NB4 (cell line): ENCODE results near the gene SEMA5A.

Source experiments
- MYC ChIP-seq: IDR thresholded peaks from 2 replicates; pipeline ENCODE4 v1.6.1; 2011; ENCODE audit warnings: low read depth, low read length
- POLR2A ChIP-seq: IDR thresholded peaks from 2 replicates; pipeline ENCODE4 v1.6.1; 2011; ENCODE audit warnings: mild to moderate bottlenecking; ENCODE audit not compliant: insufficient read length; ENCODE audit errors: extremely low read depth
- TF ChIP-seq, protein P1 (sequence below): IDR thresholded peaks from one replicate; pipeline ENCODE4 v1.5.1; 2012; ENCODE audit warnings: low read depth, low read length
- TF ChIP-seq, protein P2 (sequence below): IDR thresholded peaks from 2 replicates; pipeline ENCODE4 v1.6.1; 2011; ENCODE audit warnings: low read depth, low read length

DNA sequence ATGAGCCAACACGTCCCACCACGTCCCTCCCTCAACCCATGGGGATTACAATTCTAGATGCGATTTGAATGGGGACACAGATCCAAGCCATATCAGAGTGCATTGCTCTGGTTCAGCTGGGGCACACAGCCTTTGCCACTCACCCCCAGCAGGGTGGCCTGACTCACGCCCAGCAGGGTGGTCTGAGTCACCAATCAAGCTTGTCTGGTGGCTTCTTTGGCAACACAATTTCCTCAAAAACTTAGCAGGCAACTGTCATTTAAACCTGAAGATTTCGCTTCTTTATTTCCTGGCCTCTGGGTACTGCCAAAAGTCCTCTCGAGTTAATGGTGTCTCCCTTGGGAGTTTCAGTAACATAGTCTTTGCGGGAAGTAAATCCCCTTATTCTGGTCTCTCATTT is 16.3 kb upstream of the SEMA5A start:
- TF ChIP-seq, protein P1, sequence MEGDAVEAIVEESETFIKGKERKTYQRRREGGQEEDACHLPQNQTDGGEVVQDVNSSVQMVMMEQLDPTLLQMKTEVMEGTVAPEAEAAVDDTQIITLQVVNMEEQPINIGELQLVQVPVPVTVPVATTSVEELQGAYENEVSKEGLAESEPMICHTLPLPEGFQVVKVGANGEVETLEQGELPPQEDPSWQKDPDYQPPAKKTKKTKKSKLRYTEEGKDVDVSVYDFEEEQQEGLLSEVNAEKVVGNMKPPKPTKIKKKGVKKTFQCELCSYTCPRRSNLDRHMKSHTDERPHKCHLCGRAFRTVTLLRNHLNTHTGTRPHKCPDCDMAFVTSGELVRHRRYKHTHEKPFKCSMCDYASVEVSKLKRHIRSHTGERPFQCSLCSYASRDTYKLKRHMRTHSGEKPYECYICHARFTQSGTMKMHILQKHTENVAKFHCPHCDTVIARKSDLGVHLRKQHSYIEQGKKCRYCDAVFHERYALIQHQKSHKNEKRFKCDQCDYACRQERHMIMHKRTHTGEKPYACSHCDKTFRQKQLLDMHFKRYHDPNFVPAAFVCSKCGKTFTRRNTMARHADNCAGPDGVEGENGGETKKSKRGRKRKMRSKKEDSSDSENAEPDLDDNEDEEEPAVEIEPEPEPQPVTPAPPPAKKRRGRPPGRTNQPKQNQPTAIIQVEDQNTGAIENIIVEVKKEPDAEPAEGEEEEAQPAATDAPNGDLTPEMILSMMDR: no peak
- TF ChIP-seq POLR2A (no peak), MYC (peak; percentile 70)
- TF ChIP-seq, protein P2, sequence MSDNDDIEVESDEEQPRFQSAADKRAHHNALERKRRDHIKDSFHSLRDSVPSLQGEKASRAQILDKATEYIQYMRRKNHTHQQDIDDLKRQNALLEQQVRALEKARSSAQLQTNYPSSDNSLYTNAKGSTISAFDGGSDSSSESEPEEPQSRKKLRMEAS: no peak
